KG1 (cell line): ENCODE data around the gene C2CD3.

ENCODE experiments used
- DNase-seq: peaks from one replicate; lab custom pipeline; 2025; lab: John Stamatoyannopoulos, UW

Gene C2CD3, protein sequence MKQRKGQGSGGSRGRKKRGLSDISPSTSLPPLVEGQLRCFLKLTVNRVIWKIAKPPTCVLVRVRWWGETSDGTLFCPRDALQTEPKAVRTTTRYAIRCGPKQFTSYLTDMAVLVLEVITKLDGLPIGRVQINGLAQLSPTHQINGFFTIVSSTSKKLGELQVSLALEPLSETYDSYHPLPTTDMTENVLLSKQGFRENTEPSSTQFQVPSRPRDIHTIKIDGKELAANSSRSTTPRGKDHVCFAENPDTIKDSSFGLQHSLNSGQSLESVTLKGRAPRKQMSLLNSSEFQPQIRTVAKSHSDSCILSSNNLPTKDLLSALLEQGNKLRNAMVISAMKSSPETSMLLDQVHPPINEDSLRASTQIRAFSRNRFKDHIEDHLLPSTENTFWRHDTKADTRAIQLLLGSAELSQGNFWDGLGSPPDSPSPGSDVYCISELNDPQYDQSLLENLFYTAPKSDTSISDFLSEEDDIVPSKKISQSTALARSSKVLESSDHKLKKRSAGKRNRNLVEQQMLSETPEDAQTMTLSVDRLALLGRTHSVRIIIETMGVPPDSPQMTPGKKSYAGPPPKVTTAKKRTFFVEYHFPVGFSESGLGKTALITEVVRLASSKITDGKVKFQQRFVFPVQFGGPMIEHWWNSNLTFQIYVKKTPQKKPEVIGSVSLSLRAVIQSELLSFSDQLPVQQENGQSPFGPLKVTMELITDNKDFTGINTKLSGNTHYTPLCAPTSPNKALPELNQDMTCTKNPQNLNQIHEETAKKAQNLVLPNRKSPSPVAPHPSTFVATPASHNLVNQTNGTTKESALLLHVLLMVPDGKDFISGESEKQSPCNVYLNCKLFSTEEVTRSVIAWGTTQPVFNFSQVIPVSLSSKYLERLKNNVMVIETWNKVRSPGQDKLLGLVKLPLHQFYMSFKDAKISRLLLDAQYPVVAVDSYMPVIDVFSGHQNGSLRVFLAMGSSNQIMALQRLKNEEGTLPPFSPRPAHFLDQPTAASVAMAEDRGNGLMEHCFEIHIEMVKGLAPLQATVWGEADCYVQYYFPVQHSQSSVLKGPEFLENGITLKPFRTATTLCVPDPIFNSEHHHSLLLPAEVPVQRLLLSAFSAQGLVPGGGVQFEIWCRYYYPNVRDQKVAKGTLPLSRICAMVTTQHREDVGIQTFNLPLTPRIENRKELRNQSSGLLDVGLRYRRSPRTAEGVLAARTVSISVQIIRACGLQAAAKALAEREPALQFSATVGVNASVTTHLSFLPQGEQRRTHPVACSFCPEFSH (N-terminal part only)

DNA sequence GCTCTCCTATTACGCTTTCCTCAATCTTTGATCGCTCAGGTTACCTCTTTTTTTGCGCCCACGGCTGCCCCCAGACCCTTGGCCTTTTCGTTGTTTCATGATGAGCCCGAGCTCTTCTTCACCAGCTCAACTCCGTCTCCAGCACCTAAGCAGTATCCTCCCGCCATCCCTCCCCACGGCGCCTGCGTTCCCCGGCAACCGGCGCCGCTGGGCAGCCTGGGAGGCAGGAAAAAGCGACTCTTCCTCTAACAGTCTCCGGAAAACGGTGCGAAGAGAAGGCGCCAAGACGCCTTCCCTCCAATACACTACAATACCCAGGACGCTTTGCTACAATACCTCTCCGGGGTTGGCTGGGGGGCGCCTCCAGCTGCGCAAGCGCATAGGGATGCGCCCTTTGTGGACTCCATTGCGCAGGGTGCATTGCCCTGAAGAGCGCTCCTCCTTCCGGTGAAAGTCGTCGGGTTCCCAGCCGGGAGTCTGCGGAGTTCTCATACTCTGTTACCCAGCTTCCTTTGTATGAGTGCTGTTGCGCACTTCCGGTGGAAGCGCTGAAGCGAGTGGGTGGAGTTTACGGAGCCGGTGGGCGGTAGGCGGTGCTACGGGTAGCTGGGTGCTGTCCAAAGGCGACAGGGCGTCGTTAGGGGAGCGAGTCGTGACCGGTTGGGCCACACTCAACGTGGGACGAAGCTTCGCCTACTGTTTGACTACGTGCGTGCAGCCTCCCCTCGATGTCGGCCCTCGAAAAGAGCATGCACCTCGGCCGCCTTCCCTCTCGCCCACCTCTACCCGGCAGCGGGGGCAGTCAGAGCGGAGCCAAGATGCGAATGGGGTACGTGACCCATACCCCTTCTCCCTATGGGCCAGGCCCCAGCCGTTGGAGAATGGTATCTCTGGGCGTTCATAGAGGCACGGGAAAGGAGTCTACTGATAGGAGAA, at the start of gene C2CD3, which contains the start of gene PPME1:
Gene C2CD3, minus strand, starts transcription at position 309 of the 936 bp plus-strand sequence. Its CDS starts 210 bp downstream, at position 99.
Gene PPME1, plus strand, starts transcription at position 596 of the 936 bp plus-strand sequence. Its CDS starts 133 bp downstream, at position 729.
- DNase-seq: peak; percentile 98

DNA sequence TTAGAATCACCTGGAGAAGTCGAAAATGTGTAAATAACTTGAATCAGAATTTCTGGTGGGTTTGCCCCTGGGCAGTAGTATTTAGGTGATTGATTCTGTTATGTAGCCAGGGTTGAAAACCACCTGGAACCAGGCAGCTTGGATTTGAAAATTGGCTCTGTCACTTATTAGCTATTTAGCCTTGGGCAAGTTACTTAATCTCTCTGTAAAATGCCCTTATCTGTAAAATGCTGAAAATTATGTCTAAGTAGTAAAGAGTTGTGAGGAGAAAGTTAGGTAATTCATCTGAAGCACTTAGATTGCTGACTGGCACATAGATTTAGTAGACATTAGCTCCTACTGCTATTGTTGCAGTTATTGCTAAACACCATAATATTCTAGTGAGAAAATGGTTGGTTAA, 49.6 kb upstream of the C2CD3 start:
- no peak for DNase-seq

DNA sequence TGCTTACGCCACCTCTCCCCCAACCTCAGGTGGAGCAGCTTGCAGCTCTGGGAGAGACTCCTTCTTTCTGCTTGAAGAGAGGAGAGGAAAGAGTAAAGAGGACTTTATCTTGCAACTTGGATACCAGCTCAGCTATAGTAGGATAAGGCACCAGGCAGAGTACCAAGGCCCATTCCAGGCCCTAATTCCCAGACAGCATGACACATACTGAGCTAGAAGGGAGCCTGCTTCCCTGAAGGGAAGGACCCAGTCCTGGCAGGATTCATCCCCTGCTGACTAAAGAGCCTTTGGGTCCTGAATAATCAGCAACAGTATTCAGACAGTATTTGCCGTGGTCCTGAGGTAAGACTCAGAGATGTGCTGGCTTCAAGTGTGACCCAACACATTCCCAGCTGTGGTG, 41.7 kb upstream of the C2CD3 start:
- DNase-seq: no peak

DNA sequence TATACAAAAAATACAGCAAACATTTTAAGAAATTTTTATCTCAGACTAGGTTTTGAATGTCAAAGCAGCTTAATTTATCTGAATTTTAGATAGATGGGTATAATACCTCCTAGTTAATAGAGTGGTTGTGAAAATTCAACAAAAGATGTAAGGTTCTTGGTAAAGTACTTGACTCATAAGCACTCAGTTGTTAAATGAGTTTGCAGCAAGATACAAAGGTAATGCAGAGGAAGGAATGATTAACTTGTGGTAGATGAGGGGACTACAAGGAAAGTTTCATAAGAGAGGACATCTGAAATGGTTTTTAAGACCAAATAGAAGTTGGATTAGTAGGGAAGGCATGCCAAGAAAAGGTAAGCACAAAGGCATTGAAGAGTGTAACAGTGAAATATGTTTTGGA, 37.7 kb upstream of the C2CD3 start:
- DNase-seq: no peak

DNA sequence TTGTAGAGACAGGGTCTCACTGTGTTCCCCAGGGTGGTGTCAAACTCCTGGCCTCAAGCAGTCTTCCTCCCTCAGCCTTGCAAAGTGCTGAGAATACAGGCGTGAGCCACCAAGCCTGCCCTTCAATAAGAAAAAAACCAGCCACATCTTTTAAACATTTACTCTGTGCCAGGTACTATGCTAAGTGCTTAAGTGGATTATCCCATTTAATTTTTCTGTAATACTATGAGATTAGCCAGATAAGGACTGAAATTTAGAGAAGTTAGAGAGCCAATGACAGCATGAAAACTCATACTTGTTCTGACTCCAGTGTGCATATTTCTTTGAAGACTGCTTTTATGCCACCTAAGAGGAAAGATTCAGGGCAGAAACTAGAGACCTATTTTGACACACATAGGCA, 35.9 kb upstream of the C2CD3 start:
- DNase-seq: no peak

DNA sequence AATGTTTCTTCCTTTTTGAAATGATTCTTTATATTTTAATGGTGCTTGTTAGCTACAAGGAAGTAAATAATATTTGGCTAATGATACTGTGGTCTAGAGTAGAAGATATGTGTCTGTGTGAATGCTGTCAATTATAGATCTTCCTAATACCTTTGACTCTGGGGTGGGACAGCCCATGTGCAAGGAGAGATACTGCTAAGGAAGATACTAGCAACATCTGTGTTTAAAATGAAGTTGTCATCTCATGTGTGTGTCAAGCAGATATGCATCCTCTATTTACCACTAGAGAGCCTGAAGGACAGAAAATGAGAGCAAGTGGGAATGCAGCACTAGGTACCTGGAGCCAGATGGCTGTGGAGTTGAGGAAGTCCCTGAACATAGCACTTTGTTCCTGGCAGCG, 34.4 kb upstream of the C2CD3 start:
- no peak for DNase-seq

DNA sequence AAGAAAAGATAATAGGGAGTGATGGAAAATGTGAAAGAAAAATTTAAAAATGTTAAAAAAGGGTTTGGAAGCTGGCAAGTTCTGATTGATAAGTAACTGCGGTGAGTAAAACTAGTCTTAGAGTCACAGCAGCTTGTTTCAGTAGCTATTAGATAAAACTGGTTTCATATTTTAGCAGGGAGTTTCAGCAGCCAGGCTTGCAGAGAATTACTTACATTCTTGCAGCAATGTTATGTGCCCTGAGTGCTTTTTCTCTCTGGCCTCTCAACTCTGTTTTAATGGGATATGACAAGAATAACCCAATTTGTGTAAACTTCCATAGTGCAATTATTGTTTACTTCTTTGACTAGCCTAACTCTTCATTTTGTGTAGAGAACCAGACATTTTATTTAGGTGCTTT, 33.9 kb upstream of the C2CD3 start:
- no peak for DNase-seq

DNA sequence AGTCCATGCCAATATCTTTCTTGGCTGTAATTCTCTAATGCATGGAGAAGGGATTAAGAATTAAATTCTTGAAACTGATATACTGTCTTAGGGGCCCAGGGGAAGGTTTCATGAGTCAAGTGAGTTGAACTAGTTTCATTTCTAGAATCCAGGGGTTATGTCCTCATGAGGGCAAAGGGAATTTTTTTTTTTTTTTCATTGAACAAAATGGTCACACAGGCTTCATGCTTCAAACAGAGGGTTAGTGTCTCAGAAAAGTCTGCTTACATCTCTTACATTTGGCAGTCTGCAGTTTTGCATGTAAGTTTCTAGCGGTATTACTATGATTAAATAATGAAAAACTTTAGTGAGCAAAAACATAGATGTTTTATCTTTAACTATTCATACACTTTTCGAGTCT, 33.2 kb upstream of the C2CD3 start:
- DNase-seq: no peak

DNA sequence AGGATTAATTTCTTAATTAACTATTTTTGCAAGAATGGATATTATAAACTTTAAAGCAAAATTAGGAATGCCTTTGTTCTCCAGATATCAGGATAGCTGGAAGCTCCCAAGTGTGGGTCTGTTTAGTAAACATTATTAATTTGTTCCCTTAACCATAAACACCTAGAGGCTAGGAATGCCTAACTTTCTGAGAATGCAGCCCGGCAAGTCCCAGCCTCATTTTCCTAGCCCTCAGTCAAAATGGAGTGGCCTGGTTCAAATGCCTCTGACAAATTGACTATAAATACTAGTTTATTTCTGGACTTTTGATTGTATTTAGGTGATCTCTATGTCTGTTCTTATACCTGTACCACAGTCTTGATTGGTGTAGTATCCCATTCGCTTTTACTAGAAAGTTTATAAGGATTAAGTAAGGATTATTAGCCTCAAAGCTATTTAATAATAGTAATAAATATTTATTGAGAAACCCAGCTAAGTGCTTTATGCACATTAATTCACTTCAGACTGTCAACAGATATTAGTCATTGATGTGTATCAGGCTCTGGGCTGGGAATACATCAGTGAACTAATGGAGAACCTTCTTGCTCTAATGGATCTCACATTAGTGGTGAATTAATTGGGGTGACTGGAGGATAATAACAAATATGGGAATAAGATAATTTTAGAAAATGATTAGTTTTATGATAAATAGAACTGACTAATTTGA, 26.1 kb upstream of the C2CD3 start:
- no peak for DNase-seq

DNA sequence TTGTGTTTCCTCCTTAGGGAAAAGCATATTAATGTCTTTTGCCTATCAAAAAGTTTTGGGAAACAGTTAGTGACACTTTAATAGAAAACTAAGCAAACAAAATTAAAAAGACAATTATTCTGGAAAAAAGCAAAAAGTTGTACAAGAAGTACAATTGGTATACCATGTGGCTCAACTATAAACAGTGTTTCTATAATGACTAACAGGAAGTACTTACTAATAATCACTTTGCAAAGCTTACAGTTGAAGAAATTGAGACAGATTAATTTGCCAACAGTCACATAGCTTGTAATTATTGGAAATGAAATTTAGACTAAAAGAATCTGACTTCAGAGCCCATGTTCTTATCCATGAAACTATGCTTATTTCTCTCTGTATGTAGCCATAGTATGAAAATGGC, 25.0 kb upstream of the C2CD3 start:
- no peak for DNase-seq

DNA sequence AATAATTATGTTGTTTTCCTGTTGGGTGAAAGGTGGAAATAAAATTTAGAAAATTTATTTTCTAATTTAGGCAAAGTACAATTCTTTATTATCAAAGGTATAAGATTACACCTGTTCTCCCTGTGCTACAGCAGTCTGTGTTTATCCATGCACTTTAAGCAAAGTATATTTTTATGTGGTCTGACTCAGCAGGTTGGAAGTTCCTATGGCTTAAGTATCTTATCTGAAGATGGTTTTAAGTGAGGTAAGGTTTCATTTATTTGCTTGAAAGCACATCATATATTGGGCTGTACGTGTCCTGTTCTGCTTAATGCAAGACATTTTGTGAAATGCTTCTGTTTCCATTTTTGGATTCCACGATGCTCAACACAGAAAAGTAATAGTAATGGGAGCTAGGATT, 14.9 kb upstream of the C2CD3 start:
- DNase-seq: no peak

DNA sequence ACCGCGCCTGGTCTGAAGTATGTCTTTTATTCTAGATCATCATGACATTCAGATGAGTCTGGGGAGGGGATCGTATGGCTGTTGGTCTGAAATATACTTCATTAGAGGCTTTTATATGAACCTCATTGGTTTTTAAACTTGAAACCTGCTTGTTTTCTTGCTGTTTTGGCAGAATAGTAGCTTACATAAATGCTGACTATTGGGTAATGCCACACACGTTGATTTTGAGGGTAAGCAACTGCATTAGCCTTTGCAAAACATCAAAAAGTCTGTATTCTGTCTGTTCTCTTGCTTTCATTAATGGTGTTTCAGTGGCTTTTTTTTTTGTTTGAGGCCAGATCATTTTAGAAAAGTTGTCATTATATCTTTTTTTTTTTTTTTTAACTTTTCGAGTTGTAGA, 14.5 kb upstream of the C2CD3 start:
- DNase-seq: no peak

DNA sequence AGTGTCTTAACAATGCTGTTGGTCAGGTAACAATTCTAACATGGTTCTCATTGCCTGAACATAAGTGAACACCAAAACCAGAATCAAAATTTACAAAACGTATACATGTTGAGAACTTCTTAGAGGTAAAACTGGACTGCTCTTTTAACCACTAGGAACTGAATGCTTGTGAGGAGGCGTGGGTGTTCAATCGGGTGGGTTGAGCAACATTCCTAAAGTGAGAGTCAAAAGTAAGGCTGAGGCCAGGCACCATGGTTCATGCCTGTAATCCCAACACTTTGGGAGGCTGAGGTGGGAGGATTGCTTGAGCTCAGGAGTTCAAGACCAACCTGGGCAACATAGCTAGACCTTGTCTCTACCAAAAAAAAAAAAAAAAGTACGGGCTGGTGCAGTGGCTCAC, 11.8 kb upstream of the C2CD3 start:
- no peak for DNase-seq

DNA sequence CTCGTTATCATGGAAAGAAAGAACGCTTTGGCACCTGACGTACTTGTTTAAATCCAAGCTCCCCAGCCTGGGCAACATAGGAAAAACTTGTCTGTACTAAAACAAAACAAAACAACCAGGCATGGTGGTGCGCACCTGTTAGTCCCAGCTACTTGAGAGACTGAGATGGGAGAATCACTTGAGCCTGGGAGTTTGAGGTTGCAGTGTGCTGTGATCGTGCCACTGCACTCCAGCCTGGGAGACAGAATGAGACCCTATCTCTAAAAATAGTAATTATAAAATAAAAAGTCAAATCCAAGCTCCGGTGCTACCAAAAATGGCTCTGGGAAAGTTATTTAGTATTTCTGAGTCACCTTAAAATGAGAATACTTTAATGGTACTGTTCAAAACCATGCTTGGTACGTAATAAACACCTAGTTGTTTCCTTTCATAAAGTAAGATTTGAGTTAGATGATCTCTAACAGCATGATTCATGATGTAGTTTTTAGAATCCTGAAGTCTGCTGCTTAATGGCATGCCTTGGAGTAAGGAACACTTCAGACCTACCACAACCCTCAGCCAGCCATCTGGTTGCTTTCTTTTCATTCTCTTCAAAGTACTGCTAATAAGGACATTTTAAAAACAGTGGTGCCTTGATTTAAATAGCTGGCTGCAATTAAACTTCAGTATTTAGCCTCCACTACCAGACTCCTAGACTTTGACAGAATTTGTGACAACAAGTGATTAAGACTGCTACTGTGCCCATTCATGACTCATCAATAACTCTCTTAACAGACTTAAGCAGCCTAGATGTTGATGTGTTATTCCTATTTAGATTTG, 8.6 kb upstream of the C2CD3 start:
- DNase-seq: no peak

DNA sequence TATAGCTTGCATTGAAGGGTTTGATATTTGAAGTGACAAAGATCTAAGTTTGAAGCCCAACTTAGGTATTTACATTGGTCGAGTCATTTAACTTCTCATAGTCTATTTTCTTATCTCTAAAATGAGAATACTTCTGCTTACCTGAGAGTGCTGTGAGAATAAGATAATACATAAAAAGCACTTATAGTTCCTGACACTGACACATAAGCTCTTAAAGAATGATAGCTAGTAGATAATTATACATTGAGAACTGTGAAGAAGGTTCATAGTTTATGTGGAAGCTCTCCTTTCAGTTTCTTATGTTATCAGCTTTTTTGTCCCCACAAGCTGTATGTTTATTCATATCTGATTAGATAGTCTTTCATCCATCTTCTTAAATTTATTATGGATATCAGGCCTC, 5.1 kb upstream of the C2CD3 start:
- DNase-seq: no peak

DNA sequence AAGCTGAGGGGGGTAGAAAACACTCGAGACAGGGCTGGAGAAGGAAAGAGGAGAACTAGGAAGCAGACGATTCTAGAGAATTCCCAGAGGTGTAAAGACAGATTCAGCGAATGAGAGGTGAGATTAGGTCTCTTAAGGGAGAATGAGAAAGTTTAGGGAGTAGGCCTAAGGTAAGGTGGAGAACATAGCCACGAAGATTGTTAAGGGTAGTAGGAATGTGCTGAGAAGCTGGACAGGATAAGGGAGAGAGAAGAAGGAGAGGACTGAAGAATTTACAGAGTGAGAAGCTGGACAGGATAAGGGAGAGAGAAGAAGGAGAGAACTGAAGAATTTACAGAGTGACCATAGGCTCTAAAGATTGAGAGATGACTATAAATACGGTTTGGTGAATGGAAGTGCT, 1.2 kb upstream of the C2CD3 start:
- DNase-seq: no peak

DNA sequence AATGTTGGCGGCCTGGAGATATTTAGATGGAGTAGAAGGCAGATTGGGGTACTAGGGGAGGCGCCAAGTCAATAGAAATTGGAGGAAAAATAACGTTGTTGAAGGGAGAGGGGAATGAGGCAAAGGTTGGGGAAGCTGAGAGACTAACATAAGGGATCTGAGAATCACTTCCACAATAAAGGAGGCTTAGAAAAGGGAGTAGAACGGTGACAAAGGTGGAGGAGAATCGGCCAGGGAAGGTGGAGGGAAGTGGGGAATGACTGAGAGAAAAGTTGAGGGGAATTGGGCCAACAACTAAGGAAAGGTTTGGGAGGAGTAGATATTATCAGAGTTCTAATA, 797 bp upstream of the C2CD3 start:
- DNase-seq: no peak

DNA sequence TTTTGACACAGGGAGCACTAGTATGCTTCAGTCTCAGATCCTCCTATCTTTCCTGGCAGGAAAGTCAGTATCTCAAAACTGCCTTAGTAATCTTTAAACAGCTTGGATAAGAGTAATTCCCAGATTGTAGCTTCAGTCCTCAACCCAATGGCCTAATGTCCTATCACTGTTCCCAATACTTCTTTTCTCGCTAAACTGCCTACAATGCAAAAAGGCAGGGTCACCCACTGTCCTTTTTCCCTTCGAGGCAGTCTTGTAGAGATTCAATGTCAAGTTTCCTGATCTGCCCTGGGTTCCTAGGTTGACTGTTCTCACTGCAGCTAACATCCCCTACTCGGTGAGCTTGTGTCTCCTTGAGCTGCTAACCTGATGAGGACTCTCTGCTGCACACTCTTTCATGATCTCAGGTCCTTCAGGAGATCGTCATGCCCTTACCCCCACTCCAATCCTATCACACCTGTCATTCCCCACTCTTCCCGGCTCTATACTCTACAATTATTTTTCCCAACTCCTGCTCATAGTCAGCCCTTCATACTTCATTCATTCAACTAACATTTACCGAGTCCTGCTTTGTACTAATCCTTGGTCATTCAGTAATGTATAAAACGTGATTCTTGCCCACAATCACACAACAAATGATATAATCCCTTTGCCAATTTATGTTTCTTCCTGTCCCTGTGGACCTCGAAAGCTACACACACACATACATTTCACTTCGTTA, 904 bp downstream of the C2CD3 start:
- DNase-seq: no peak

DNA sequence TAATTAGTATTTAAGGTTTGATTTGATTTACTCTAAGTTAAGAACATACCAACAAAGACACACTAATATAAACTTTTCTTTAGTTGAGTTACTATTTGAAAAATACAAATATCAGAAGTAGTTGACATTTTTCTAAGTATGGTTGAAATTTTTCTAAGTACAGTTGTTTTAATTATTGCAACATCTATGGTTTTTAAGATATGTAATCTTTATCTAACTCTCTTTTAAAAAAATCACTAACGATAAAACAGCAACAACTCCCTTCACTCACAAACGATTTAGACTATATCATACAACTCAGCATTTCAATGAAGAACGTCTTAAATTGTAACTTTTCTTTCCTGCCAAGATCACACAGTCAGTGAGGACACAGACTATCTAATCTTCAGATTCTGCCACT, 2.0 kb downstream of the C2CD3 start:
- no peak for DNase-seq
